Mesenteric fat pad (tissue), 1 donor: ENCODE results near the gene TCFL5. TPM values are rescaled to one million over a fixed set of nuclear protein-coding genes. Genes with fewer than 3 reads are reported as not detected.

Experiments used
- DNase-seq: peaks from one replicate; pipeline ENCODE4 v3.0.0-alpha.2; 2020; ENCODE audit warnings: low spot score
- total RNA-seq: library from RNA; stranded (reverse); fragmentation: NEBNext Ultra II Directional; extraction: Animal tissue kit (Norgen Biotek cat#: 25700); gene quantifications from one replicate; pipeline ENCODE4 v1.2.1, GENCODE V29; 2021
- donor health status: DM: yes; HTN: yes; CAD: no.

Gene TCFL5
- total RNA-seq, 1 donor from 2014 or later: 10.1 TPM

GRCh38 chr20:62823688-62824475 is 37.7 kb downstream of the TCFL5 start:
- DNase-seq: no peak

DNA sequence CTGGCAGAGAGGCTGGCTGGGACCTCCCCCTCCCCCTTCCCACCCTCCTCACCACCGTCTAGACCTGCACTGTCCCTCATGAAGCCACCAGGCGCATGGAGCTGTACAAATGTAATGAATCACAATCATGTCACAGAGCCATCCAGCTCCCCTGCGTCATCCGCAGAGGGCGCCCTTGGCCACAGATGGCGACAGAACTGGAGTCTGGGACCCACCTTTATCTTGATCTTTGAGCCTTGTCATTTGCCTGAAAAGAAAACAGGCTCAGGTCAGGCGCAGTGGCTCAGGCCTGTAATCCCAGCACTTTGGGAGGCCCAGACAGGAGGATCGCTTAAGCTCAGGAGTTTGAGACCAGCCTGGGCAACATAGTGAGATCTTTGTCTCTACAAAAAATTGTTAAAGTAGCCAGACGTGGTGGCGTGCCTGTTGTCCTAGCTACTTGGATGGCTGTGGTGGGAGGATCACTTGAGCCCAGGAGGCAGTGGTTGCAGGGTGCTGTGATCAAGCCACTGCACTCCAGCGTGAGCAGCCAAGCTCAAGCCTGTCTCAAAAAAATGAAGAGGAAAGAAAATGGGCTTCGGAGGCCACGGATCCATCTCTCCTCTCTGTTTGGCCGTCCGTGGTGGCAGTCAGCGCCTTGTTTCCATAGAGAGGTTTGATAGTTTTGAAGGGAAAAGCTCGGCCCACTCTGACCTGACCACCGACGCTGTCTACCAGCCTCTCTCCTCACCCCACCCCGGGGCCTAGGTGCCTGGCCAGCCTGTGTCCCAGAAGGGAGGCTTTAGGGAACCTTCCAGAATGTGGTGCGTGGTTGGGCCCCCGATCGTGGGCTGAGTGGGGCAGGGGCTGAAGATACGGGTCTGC is 38.6 kb downstream of the TCFL5 start:
- DNase-seq: no peak

- DNase-seq: no peak
Observed at GRCh38 chr20:62822239-62822787, 39.3 kb downstream of the TCFL5 start.

GRCh38 chr20:62821726-62822210 is 39.9 kb downstream of the TCFL5 start:
- no peak for DNase-seq

- no peak for DNase-seq
Observed at GRCh38 chr20:62820962-62821725, 40.5 kb downstream of the TCFL5 start.

- no peak for DNase-seq
Observed at GRCh38 chr20:62820208-62820961, 41.2 kb downstream of the TCFL5 start.

DNA sequence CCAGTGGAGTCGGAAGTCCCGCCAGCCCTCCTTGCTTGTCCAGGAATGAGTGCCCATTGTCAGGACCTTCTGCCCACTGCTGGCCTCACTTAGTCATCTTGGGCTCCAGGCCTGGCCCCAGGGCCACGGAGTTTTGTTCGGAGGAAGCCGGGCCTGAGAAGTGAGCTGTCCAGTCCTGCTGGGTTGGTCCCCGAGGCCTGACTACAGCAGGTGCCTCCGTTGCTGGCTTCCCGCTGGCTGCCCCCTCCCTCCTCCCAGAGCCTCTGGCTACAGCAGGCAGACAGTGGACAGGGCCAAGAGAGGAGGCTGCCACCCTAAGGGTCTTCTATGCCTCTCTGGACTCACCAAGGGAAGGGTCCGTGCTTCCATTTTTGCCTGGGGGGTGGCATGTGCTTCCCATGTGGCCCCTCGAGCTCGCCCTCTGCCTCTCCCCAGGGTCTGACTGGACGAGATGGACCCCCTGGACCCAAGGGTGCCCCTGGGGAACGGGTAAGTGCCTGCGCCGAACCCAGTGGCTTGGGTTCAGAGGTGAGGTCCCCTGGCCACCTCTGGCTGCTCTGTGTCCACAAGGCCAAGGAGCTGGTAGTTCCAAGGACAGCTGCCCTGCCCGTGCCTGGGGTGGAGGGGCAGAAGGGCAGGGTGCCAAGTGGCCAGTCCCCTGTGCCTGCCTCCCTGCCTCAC is 42.0 kb downstream of the TCFL5 start:
- no peak for DNase-seq

DNA sequence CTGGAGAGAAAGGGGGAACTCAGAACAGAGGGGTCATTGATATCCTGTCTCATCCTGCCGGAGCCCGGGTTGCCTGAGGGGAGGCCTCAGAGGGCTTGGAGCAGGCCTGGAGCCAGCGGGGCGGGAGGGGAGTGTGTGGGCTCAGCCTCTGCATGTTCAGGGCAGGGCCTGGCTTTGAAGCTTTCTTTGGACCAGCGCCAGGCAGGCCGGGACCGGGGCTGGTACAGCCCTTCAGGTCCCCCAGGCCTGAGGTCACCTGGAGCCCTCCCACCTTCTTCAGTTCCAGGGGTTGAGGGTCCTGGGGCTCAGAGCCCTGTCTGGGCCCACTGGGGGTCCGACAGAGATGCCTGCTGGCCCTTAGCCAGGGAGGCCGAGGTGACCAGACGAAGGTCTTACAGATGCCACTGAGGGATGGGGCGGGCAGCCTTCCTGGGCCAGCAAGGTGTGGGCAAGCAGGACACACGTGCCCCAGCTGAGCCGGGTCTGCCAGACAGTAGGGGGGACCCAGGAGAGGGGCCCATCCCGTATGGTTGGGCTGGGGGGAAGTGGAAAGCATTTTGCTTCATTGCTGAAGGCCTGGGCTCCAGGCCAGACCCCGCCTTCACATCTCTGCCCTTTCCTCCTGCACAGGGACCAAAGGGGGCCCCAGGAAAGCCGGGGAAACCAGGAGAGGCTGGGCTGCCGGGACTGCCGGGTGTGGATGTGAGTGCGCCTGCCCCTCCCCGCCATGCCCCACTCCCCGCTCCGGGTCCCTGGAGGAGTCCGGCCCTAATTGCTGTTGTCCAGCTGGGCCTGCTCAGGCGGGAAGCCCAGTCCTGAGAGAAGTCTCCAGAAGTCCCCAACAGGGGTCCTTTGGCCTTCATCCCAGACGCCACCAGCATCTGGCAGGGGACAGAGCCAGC is 42.8 kb downstream of the TCFL5 start:
- no peak for DNase-seq

- DNase-seq: no peak
Observed at GRCh38 chr20:62817975-62818591, 43.5 kb downstream of the TCFL5 start.

GRCh38 chr20:62816884-62817873 is 44.4 kb downstream of the TCFL5 start, which contains the start of gene COL9A3:
Gene COL9A3 (plus strand): TSS chr20:62817050. CDS start chr20:62817065, 15 bp downstream.
- no peak for DNase-seq

- no peak for DNase-seq
Observed at GRCh38 chr20:62816031-62816883, 45.4 kb downstream of the TCFL5 start.

DNA sequence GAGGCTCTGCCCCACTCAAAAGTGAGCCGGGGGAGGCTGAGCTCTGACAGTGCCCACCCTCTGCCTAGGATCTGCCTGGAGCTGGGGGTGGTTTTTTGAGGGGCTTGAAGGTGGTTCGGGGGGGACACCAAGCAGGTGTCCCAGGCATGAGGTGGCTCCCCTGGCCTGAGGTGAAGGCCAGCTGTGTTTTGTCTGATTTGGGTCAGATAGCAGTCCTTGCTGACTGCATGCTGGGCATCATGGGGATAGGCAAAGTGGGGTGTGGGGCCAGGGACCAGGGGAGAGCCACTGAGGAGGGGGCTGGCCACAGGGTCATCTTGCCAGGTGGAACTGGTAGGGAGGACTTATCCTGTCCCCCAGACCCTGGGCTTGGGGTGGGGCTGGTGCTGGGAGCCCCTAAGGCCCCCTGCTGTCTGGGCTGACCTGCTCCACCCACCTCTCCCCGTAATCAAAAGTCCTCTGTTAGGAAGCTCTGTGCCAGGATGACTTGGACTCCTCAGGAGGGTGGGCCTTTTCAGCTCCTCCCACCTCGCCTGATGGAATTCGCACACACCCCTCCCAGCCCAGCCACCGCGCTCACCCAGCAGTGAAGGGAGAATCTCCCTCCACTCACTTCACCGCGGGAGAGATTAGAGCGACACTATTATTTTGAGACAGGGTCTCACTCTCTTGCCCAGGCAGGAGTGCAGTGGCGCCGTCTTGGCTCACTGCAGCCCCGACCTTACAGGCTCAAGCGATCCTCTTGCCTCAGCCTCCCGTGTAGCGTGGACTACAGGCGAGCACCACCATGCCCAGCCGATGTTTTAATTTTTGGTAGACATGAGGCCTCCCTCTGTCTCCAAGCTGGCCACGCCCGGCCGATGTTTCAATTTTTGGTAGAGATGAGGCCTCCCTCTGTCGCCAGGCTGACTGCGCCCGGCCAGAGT is 46.3 kb downstream of the TCFL5 start:
- DNase-seq: no peak

- DNase-seq: no peak
Observed at GRCh38 chr20:62814709-62815065, 46.9 kb downstream of the TCFL5 start.

DNA sequence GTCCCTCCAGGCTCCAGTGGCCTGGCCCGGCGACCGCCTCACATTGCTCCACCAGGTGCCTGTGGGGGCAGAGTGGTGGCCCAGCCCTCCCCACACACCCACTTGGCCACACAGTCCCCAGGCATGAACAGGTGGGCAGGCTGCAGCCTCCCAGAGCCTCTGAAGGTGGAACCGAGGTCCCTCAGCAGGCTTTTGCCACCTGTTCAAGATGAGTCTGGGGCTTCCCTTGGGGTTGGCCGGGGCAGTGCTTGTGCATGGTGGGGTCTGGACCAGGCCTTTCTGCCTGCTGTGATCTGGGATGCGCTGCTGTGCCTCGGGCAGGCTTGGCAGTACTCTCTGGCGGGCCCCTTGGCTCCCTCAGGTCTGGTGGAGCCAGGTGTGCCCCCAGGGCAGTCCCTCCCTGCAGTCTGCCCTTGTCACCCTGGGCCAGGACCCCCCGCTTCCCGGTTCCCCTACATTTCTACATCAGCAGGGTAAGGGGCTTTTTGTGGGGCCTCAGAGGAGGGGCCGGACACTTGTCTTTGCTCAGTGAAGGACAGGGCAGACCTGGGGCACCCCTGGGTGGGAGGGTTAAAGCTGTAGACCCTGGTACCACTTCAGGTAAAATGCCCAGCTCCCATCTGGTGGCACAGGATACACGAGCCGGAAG is 47.4 kb downstream of the TCFL5 start:
- DNase-seq: no peak
